Measurements from ENCODE around the gene KRT7.

The KRT7 gene

GRCh38 chr12:52232674-52233461 is at the start of gene KRT7:
KRT7 (plus strand) TSS chr12:52233243; CDS start chr12:52233297, 54 bp downstream.
- DNase-seq: no peak

DNA sequence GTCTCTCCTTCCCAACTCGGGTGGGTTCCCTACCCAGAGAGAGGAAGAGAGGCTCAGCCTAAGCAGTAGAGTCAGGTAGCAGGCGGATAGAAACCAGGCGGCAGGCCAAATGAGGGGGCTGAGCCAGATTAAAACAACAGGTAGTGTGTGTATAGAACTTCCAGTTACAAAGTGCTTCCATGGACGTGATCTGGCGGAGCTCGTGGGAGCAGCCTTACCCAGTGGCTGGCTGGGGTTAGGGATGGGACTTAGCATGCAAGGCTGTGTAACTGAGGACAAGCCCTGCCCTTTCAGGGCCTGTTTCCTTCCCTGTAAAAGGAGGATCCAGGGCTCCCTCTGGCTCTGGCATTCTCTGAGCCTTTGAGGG is 49.5 kb upstream of the KRT7 start:
- DNase-seq: no peak

GRCh38 chr12:52183971-52184370 is 49.1 kb upstream of the KRT7 start:
- DNase-seq: no peak

DNA sequence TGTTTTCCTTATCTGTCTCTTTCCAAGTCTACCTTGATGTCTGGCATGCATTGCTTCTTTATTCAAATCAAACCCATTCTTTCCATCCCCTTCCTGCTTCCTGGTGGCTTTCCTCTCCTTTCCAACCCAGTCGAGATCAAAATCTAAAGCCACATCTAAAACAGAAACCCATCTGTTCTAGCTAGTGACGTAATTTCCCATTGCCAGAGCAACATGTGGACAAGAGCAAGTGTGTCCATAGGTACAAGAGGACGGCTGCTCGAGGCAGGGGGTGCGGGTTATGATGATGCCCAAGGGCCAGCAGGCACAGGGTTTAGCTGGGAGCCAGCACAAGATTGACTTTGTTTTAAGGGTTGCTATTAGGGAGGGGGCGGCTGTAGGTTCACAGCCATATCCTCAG is 48.2 kb upstream of the KRT7 start:
- DNase-seq: no peak

DNA sequence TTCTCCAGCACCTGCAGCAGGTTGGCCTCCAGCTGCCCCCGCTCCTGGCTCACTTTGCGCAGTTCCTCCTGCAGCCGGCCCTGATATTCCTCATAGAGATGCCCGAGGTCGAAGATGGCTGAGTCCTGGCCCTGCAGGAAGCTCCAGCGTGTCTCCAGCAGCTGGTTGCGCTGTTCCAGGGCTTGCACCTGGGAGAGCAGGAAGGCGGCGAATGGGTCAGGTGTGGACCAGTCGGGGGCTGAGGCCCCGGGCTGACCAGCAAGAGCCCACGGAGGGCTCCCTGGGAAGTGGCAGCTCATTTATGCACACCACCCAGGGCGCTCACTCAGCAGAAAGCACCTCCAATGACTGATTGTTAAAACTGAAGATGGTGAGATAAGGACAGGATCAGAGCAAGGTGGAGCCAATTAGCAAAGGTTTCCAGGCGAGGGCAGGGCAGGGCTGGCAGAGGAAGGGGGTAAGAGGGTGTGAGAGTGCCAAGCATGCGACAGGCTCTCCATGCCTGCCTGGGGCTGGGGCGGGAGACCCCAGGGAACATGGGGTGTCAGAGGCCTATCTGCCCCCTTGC is 47.6 kb upstream of the KRT7 start:
- no peak for DNase-seq

DNA sequence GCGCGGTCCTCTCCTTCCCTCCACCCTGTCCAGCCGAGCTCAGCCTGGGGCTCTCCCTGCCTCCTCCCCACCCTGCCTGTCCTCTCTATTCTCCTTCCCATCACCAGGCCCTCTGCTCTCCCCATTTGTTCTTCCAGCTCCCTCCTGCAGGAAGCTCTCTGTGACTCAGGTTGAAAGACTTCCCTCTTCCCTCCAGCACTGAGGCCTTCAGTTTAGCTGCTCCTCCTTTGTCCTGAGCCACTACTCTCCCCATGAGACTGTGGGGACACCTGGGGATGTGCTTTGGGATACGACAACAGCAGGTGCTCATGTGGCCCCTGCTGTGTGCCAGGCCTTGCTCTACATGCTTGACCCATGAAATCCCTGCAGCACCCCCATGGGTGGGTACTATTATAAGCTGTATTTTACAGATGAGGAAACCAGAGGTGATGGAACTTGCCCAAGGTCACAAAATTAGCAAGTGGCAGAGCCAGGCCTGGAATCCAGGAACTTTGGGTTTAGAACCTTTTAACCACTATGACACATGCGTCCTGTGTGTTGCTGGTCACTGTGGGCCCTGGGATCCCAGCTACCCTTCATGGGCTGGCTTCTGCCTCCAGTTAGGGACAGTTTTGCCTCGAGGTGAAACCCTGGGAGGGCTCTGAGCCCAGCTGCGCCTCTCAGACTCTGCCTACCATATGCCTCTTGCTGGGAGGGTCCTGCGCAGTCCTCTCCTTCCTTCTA is 46.8 kb upstream of the KRT7 start:
- DNase-seq: no peak

DNA sequence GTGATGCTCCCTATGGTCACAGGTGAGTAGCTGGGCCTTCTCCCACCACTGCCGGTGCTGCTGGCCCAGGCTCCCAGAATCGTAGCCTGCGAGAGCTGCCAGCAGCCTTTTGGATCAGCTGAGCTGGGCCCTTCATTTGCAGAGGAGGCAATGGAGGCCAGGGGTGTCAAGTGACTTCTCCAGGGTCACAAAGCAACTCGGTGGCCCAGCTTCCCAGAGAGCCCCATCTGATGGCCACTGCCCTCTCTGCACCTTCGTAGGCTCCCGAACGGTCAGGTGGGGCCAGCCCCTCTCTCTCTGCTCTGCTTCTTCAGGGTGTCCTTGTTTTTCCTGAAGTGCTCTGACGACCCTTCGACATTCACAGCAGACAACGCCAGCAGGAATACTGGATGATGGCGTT is 45.8 kb upstream of the KRT7 start:
- DNase-seq: no peak

DNA sequence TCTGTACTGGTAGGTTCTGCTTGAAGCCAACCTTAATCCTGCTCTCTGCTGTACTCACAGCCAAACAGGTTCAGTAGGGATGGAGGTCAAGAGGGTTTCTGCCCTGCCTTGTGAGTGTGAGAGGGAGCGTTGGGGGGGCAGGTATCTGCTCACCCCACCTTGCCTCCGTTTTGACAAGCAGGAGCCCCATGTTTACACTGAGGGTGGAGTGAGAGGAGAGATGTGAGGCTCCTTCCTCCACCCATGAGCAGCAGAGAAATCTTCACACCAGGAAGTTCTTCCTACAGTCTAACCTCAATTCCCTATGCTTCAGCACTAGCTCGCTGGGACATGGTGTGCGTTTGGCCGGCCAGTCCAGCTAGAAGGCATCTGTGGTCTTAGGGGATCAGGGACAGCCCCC is 45.4 kb upstream of the KRT7 start:
- DNase-seq: no peak

GRCh38 chr12:52188658-52189057 is 44.4 kb upstream of the KRT7 start:
- DNase-seq: no peak

DNA sequence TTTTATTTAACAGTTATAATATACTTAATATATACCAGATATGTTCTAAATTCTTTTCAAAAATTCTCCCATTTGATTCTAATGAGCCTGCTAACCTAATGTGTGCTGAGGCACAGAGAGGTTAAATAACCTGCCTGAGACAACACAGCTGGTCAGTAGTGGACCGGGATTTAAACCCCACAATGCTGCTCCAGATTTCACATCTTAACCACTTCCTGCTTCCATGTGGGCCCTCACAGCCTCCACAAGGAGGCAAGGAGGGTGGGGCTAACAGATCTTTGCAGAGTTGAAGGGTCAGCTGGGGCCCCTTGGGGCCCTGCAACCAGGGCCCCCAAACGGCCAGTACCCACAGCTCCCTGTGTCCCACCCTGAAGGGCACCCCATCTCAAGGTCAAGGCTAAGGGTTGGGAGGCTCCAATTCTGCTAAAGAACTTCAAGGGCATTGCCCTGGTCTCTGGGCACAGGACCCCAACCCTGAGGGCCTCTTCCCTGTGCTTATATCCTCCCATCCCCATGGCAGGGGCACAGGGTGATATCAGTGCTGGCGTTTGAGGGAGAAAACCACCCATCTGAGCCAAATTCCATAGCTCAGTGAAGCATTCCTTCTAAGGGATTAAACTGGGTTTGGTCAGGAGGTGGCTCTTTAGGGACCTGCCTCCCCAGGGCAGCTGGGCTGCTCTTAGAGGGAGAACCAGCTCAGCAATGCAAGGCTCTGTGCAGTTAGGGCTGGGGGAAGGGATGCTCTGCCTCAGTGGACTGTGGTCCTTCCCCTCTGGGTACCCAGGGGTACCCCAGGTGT is 43.5 kb upstream of the KRT7 start:
- no peak for DNase-seq

- no peak for DNase-seq
These were observed 41.9 kb upstream of the KRT7 start for GRCh38 chr12:52190860-52191729.

DNA sequence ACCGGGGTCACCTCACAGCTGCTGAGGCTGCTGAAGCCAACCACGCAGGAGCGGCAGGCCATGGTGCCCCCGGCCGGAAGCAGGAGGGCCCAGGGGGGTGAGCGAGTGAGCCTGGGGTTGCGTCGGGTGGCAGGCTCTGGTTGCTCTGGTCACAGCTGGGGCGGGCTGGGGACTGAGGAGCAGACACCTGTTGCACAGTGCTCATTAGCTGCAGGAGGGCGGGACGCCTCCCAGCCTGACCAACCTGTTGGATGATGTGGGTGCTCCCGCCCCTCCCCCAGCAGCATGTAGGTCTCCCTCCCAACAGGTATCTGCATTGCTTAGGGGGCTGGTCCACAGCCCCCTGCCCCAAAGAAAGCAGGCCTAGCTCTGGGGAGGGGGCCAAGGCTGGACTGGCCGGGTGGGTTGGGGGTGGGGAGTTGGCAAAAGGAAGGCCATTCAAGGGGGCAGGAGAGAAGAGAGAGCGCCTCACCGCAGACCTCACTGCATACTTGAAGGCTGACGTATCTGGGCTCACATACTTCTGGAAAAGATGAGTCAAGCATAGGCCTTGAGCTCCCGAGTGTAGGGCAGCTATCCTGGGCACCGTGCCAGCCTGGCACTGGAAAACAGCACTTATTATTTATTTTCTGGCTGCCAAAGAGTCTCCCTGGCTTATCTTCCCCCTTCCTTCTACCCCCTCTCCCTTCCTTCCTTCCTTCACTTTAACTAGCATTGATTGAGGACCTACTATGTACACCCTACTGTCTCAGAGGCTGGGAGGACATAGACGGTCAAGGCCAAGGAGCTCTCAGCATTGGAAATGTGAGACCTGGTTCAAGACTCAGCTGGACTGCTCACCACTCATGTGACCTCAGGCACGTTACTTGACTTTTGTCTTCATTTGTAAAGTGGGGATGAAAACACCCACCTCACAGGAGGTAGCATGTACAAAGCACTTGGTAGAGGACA is 40.9 kb upstream of the KRT7 start, which contains the start of gene KRT80:
Gene KRT80 (minus strand): TSS at position 174 of the 951 bp plus-strand sequence. CDS start 112 bp downstream, at position 62.
- DNase-seq: peak; percentile 19

- no peak for DNase-seq
These were observed 39.5 kb upstream of the KRT7 start for GRCh38 chr12:52193532-52193931.

DNA sequence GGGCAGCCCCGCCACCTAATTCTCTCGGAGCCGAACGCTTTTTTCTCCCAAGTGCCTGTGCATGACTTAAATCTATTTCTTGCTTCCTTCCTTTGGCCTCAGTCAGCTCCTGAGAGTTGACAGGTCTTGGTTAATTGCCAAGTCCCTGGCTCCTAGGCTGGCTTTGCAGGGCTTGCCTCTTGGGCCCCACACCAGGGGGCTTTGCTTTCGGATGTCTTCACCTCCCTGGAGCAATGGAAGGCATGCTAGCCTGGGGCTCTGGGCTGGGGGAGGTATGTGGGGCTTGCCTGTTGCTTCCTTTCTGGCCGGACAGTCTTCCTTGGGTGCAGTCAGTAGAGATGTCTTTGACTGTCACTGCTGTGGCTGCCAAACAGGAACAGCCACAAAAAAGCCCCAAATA is 39.1 kb upstream of the KRT7 start:
- DNase-seq: no peak

DNA sequence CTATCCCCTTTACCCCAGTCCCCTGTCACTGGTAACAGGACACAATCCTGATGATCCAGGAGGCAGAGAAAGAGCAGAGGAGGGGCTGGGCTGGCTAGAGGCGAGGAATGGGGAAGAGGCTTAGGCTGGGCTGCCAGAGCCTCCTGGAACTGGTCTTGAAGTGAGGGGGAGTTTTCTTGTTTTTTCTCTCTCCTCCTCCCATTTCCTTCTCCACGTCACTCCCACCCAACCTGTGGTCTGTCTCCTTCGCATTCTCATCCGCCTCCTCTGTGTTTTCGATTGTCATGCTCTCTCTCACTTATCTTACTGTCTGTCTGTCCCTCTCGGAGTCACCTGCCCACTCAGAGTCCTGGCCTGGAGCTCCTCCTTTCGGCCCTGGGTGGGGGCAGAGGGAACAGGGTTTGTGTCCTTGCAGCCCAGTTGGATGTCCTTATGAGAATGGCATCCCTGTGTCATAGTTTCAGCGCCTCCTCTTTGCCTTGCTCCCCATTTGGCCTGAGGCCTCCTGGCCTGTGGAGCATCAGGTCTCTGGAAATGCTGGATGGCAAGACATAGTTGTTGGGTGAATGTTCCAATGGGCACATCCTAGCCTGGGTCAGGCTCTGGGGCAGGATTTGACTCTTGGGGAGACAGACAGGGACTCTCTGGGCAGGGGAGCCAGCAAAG is 37.8 kb upstream of the KRT7 start:
- peak; percentile 47 for DNase-seq

DNA sequence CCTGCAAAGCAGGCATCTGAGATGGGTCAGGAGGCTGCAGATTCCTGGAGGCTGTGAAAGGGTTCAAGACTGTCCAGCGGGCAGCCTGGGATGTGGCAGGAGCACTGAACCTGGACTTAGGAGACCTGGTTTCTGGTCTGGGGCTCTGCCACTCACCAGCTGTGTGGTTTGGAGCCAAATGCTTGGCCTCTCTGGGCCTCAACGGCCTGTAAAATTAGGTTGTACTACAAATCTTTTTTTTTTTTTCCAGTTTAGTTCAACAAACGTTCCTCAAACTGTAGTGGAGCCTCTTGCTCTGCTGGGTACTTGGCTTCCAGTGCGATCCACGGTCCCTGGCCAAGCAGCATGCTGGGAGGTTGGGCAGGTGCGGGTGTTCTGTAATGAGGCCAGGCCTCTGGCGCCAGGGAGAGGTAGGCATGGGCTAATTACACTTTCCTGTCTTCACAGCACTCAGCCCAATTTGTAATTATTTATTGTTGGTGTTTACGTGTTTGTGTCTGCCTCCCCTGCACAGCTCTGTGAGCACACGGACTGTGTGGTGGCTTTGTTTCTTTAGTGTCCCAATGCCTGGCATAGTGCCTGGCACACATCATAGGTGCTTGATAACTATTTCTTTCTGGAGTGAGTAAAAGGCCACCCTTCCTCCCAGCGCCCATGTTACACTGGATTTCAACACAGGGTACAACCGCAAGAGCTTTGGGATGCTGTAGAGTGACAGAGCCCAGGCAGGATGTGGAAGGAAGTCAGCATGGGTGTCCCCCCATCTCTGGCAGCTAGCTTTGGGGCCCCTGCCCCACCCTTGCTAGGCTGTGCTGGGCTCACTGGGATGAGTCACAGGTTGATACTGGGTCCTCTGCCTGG is 35.4 kb upstream of the KRT7 start:
- peak; percentile 93 for DNase-seq

DNA sequence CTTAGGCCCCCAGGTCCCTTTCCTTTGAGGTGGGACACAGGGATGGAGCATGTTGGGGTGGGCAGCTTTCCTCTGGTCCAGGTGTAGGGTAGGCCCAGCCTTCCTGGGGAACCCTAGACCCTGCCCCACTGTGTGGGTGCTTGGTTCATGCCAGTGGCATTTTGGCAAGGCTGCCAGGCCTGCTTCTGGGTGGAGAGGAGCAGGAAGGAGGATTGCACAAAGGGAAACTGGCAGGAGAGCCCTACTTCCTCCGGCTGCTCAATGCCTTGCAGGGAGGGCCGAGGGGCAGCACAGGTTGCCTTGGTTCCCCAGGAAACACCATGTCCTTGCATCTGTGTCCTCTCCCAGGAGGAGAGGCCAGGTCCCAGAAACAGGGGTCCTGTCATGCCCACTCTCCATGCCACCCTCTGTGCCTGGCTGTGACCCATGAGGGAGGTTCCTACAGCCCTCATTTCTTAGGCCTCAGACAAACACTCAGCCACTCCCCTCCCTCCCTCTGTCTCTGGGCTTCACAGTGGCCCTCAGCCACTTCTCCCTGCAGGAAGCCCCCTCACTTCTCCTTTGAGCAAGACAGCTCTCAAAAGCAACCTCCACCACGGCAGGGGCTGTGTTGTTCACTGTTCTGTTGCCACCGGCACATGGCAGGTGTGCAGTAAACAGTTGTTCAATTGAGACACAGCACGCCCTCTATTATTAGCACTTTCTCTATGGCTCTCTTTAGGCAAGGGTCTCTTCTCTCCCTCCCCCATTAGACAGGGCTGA is 34.4 kb upstream of the KRT7 start:
- DNase-seq: peak; percentile 92

GRCh38 chr12:52199294-52199919 is 33.6 kb upstream of the KRT7 start:
- no peak for DNase-seq

Measured in GF-D8 (cell line).